SJCRH30 (cell line): ENCODE results near the gene TP53I13. TPM values are rescaled to one million over a fixed set of nuclear protein-coding genes. Genes with fewer than 3 reads are reported as not detected.

Source experiments
- DNase-seq, 2 experiments: peaks; one replicate each; pipeline ENCODE4 v3.0.0-alpha.2; 2015 to 2020
- H3K27ac ChIP-seq: fragments of 250-450 bp; sonication (Bioruptor Pico); 2 replicates; pipeline ENCODE4 v1.5.1; 2020; ENCODE audit warnings: mild to moderate bottlenecking, moderate library complexity
- H3K27me3 ChIP-seq: fragments of 250-450 bp; sonication (Bioruptor Pico); 2 replicates; pipeline ENCODE4 v1.5.1; 2020; ENCODE audit warnings: mild to moderate bottlenecking, moderate library complexity
- H3K36me3 ChIP-seq: fragments of 250-450 bp; sonication (Bioruptor Pico); 2 replicates; pipeline ENCODE4 v1.5.1; 2020; ENCODE audit warnings: mild to moderate bottlenecking, moderate library complexity
- H3K4me1 ChIP-seq: fragments of 250-450 bp; sonication (Bioruptor Pico); 2 replicates; pipeline ENCODE4 v1.5.1; 2020; ENCODE audit warnings: mild to moderate bottlenecking, moderate library complexity
- H3K4me3 ChIP-seq: fragments of 250-450 bp; sonication (Bioruptor Pico); 2 replicates; pipeline ENCODE4 v1.5.1; 2020; ENCODE audit warnings: mild to moderate bottlenecking, moderate library complexity
- H3K9me3 ChIP-seq: fragments of 250-450 bp; sonication (Bioruptor Pico); replicated peaks from 2 replicates; pipeline ENCODE4 v1.5.1; 2020; ENCODE audit warnings: mild to moderate bottlenecking, moderate library complexity
- total RNA-seq: library from RNA; depleted of rRNA; stranded (reverse); fragments of >200 nt; shearing (Covaris generic); gene quantifications from 2 replicates; pipeline ENCODE4 v1.2.3, GENCODE V29; 2014

The TP53I13 gene
- total RNA-seq, 1 experiment from 2014 or later, result 45.0 TPM

DNA sequence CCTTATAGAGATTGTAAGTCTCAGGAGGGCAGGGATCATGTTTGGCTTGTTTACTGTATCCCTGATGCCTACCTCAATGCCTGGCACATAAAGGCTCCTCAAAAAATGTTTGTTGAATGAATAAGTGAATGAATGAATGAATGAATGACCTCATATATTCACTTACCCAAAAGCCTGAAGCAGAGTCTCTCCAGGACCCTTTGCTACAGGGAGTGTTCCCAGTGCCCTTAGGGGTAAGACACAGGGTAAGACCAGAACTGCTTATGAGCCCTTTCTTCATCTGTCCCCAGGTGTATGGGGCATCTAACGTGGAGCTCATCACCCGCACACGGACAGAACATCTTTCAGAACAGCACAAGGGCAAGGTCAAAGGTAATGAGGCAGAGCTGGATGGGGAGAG, 41.9 kb downstream of the TP53I13 start:
- Histone ChIP-seq H3K4me1 (peaks cover 6% of the 10 kb centered on the region), H3K27me3 (no peaks in the 10 kb centered on the region), H3K9me3 (0 out of 2 replicates have a peak, but pooled peaks cover 3% of the 10 kb centered on the region), H3K27ac (no peak overlapping the region), H3K4me3 (no peak overlapping the region), H3K36me3 (peaks cover 15% of the 10 kb centered on the region)
- no peak for DNase-seq

DNA sequence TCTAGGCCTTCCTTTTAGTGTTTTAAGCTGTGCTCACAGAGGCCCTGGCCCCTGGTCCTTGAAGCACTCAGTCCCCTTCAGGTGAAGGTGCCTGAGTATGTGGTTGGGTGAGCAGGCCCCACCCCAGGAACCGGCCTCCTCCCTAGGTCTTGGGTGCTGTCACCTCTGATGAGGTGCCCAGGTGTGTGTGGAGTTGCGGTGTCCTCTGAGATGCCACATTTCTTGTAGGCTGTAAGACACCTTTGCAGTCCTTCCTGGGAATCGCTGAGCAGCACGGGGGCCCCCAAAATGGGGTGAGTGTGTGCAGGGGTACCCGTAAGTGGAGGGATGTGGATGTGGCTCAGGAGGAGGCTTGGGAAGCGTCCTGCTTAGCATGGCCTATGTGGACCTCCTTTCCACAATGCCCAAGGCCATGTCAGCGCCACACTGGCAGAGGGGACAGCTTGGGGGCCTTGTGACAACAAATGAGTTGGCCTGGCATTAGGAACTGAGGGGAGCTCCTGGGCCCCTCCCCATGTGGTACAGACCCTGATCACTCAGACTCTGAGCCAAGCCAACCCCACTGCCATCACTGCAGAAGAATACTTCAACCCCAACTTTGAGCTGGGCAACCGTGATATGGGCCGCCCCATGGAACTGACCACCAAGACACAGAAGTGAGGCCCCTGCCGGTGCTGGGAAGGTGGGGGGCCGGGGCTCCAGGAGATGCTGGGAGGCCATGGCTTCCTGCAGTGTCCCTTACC, 43.0 kb downstream of the TP53I13 start:
- Histone ChIP-seq H3K27me3 (no peaks in the 10 kb centered on the region), H3K4me3 (no peak overlapping the region), H3K27ac (no peak overlapping the region), H3K9me3 (0 out of 2 replicates have a peak, but pooled peaks cover 3% of the 10 kb centered on the region), H3K36me3 (peaks cover 23% of the 10 kb centered on the region), H3K4me1 (peaks cover 6% of the 10 kb centered on the region)
- no peak for DNase-seq

DNA sequence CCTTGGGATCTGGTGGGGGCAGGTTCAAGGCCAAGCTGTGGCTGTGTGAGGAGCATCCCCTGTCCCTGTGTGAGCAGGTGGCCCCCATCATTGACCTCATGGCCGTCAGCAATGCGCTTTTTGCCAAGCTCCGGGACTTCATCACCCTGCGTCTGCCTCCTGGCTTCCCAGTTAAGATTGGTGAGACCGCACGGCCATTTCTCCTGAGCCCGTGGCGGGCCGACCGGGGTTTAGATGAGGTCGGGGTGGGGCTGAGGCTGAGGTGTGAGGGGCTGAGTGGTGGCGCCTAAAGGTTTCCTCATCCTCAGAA, 43.5 kb downstream of the TP53I13 start:
- H3K27me3 ChIP-seq, result no peaks in the 10 kb centered on the region
- no peak for DNase-seq
- peaks cover 26% of the 10 kb centered on the region for H3K36me3 ChIP-seq
- H3K9me3 ChIP-seq, result 0 out of 2 replicates have a peak, but pooled peaks cover 3% of the 10 kb centered on the region
- H3K4me1 ChIP-seq, result peaks cover 6% of the 10 kb centered on the region
- H3K27ac ChIP-seq, result no peak overlapping the region
- no peak overlapping the region for H3K4me3 ChIP-seq

DNA sequence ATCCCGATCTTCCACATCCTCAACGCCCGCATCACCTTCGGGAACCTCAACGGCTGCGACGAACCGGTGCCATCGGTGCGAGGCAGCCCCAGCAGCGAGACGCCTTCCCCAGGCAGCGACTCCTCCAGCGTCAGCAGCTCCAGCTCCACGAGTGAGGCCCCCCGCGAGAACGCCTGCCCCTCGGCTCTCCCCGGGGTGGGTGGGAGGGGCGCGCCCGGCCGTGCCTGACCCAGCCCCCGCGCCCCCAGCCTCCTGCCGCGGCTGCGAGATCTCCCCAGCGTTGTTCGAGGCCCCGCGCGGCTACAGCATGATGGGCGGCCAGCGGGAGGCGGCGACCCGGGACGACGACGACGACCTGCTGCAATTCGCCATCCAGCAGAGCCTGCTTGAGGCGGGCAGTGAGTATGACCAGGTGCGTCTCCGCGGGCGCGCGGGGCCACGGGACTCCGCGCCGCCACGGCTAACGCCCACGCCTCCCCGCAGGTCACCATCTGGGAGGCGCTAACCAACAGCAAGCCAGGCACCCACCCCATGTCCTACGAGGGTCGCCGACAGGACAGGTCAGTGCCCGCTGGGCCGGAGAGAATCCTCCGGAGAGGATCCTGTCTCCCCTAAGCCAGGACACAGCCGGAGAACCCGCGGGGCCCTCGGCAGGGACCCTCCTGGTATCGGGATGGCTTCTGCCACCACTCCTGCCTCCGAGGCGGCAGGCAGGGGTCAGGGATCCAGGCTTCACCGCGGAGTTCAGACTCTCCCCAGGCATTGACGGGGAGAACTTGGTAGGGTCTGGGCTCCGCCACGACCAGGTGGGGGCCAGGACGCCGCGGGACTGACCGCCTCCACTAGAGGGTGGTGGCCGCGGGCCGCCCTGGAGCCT, 44.1 kb downstream of the TP53I13 start:
- no peak overlapping the region for H3K27ac ChIP-seq
- DNase-seq, result no peak
- H3K27me3 ChIP-seq, result no peaks in the 10 kb centered on the region
- 0 out of 2 replicates have a peak, but pooled peaks cover 3% of the 10 kb centered on the region for H3K9me3 ChIP-seq
- H3K4me1 ChIP-seq, result peaks cover 6% of the 10 kb centered on the region
- no peak overlapping the region for H3K4me3 ChIP-seq
- peaks cover 26% of the 10 kb centered on the region for H3K36me3 ChIP-seq

DNA sequence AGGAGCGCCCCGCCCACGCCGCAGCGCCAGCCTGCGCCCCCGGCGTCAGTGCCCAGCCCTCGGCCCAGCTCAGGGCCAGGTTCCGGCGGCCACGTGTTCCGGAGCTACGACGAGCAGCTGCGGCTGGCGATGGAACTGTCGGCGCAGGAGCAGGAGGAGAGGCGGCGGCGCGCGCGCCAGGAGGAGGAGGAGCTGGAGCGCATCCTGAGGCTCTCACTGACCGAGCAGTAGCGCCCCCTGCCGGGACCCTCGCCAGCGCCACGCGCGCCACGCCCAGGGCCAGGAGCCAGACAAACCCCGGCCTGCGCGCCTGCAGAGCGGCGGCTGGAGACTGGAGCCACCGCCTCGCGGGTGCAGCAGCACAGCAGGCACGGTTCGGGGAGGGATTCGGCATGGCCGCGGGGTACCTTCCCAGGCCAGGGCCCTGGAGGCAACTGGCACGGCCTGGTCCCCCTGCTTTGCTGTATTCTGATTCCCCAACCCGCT, 44.9 kb downstream of the TP53I13 start:
- H3K27me3 ChIP-seq, result no peaks in the 10 kb centered on the region
- DNase-seq, result no peak

DNA sequence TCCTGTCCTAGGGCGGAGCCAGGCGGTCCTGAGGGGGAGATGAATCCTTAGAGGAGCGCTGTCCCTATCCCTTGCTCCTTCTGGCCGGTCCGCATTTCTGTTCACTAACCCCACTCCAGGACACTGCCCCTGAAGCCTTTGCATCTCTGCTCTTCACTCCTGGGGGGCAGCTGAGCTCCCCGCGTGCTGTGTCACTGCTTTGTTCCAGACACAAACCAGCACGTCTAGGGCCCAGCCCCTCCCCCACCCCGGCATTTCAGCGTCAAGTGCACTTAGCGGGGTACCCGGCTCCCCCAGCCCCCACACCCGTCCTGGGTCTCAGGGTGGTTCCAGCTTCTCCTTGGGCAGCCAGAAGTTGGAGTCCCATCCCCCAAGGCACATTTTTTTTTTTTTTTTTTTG, 45.4 kb downstream of the TP53I13 start:
- no peak overlapping the region for H3K27ac ChIP-seq
- H3K36me3 ChIP-seq, result peaks cover 26% of the 10 kb centered on the region
- no peaks in the 10 kb centered on the region for H3K27me3 ChIP-seq
- H3K4me3 ChIP-seq, result no peak overlapping the region
- 0 out of 2 replicates have a peak, but pooled peaks cover 3% of the 10 kb centered on the region for H3K9me3 ChIP-seq
- DNase-seq, result no peak
- peaks cover 3% of the 10 kb centered on the region for H3K4me1 ChIP-seq

More for the DNA sequence above, 44.9 kb downstream of the TP53I13 start:
- Histone ChIP-seq H3K4me1 (peaks cover 6% of the 10 kb centered on the region), H3K36me3 (peaks cover 26% of the 10 kb centered on the region), H3K4me3 (no peak overlapping the region), H3K9me3 (0 out of 2 replicates have a peak, but pooled peaks cover 3% of the 10 kb centered on the region), H3K27ac (no peak overlapping the region)

DNA sequence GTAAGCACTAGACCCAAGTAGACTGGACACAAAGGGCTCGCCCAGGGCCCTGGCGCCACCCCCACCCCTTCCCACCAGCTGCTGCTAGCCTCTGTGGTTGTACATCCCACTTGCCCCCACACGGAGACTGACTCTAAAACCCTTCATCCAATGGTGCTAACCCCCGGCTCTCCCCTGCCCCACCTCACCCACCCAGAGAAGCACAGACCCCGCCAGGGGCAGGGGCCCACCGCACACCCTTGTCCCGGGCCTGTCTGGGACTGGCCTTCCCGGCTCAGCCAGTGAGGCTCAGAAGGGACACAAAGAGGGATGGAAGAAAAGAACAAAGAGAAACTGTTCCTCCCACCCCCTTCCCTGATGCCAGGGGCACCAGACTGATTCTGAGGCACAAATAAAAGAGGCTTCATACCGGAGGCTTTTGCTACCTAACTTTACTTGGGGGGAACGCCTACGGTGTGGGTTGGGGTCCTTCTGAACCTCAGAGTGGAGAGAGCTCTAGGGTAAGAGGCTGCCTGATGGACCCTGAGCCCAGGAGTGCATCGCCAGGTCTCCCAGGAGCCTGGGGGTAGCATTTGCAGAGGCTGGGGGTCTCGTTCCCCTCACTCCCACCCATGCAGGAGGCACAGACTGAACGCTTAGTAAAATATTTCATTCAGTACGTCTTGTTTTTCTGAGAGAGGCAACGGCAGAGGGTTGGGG, 46.0 kb downstream of the TP53I13 start:
- peaks cover 26% of the 10 kb centered on the region for H3K36me3 ChIP-seq
- DNase-seq, result no peak
- no peak overlapping the region for H3K27ac ChIP-seq
- H3K4me3 ChIP-seq, result no peak overlapping the region
- H3K9me3 ChIP-seq, result 0 out of 2 replicates have a peak, but pooled peaks cover 3% of the 10 kb centered on the region
- 0 out of 2 replicates have a peak, but pooled peaks cover under 1% of the 10 kb centered on the region for H3K4me1 ChIP-seq
- no peaks in the 10 kb centered on the region for H3K27me3 ChIP-seq

DNA sequence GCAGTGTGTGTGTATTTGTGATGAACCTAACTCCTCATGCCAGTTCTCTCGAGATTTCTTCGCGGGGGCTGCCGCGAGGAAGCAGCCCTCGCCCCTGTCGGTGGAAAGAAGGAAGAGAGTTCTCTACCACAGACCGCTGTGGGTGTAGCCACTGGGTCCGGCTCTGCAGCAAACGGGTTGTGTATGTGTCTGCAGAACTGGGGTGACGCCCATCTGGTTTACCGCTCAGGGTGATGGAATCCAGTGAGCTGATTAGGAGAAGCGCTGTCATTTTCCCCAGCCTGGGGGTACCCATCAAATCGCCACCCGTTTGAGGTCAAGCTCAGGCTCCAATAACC, 46.5 kb downstream of the TP53I13 start:
- H3K4me1 ChIP-seq, result peaks cover 5% of the 10 kb centered on the region; the same call in 1 of the 2 replicates
- peaks cover 26% of the 10 kb centered on the region for H3K36me3 ChIP-seq
- 0 out of 2 replicates have a peak, but pooled peaks cover 3% of the 10 kb centered on the region for H3K9me3 ChIP-seq
- no peak overlapping the region for H3K27ac ChIP-seq
- no peaks in the 10 kb centered on the region for H3K27me3 ChIP-seq
- no peak overlapping the region for H3K4me3 ChIP-seq
- no peak for DNase-seq

DNA sequence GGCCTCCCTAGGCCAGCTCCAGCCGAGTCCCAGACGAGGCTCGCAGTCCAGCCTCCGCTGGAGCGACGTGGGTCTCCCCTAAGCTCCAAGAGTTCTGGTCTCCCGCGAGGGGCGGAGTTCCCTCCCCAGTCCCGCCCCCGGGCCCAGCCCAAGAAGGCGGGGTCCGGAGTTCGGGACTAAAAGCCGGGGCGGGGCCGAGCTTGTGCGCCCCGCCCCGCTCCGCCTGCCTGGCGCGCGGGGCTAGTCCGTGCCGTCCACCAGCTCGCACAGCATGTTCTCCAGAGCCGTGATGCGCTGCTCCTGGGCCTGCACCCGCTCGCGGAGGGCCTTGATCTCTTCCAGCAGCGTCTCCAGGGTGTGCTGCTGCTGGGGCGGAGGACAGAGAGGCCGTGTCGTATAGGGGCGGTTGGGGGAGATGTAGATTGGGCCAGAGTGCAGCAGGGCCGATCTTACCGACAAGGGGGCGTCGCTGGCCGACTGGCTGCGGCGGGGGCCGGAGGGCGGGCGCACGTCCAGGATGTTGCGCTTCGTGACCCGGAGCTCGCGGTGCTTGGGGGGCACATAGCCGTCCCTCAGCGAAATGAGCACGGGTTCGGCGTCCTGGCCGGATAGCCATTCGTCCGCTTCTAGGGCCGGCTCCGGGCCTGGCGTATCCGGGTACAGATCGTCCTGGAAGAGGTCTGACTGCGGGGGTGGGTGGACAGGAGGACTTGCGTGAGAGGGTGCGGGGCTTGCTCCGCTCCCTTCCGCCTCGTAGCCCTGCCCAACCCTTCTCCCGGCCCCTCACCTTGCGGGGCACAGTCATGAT, 47.2 kb downstream of the TP53I13 start:
- Histone ChIP-seq H3K4me1 (peaks cover 12% of the 10 kb centered on the region), H3K9me3 (0 out of 2 replicates have a peak, but pooled peaks cover 3% of the 10 kb centered on the region), H3K4me3 (no peak overlapping the region), H3K27me3 (no peaks in the 10 kb centered on the region), H3K36me3 (peaks cover 26% of the 10 kb centered on the region), H3K27ac (no peak overlapping the region)
- no peak for DNase-seq

DNA sequence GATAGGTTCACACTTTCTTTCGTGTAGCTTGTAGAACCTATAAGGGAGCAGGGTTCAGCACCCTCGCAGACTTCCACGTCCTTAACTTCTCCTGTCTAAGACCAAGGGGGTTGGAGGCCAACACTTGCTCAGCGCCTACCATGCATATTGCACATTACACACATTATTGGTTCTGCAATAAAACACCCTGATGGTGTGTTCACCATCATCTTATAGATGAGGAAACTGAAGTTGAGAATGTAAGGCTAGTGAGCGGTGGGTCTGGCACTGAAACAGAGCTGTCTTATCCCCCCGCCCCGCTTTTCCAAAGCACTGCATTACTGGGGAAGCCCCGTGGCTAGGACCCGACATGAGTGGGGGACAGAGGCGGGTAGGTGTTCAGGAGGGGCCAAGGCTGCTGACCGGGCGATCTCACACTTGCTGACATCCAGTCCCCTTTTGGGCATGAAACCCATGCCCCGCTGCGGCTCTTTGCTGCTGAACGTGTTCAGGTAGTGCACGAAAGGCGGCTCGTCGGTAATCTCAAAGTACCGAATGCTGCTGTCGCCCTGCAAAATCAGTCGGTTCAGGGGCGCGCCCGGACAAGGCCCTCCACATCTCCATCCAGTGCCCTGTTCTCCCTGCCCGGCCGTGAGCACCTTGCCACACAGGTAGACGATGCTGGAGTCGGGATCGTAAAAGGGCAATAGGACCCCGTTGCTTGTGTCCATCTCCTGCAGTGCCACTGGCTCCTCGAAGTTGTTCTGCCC, 48.0 kb downstream of the TP53I13 start:
- no peak overlapping the region for H3K4me3 ChIP-seq
- H3K27ac ChIP-seq, result no peak overlapping the region
- H3K36me3 ChIP-seq, result peaks cover 26% of the 10 kb centered on the region
- H3K9me3 ChIP-seq, result 0 out of 2 replicates have a peak, but pooled peaks cover 3% of the 10 kb centered on the region
- H3K27me3 ChIP-seq, result no peaks in the 10 kb centered on the region
- H3K4me1 ChIP-seq, result peaks cover 19% of the 10 kb centered on the region
- no peak for DNase-seq

DNA sequence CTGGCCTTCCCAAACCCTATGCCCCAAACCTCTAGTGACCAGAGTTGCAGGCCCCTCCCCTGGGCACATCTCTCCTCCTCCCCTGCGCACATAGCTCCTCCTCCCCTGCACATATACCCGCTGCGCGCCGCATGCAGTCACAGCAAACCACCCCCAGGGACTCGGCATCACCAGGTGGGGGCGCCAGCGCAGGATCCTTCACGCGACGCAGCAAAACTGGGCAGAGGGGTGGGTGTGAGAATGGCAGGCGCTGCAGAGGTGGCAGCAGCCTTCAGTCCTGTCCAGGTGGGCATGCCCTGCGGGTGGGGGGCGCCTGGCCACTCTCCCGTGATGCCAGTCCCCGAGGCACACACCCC, 48.6 kb downstream of the TP53I13 start:
- DNase-seq, result no peak
- Histone ChIP-seq H3K9me3 (0 out of 2 replicates have a peak, but pooled peaks cover 3% of the 10 kb centered on the region), H3K36me3 (peaks cover 26% of the 10 kb centered on the region), H3K27me3 (no peaks in the 10 kb centered on the region), H3K4me3 (no peak overlapping the region), H3K27ac (no peak overlapping the region), H3K4me1 (peaks cover 22% of the 10 kb centered on the region)

DNA sequence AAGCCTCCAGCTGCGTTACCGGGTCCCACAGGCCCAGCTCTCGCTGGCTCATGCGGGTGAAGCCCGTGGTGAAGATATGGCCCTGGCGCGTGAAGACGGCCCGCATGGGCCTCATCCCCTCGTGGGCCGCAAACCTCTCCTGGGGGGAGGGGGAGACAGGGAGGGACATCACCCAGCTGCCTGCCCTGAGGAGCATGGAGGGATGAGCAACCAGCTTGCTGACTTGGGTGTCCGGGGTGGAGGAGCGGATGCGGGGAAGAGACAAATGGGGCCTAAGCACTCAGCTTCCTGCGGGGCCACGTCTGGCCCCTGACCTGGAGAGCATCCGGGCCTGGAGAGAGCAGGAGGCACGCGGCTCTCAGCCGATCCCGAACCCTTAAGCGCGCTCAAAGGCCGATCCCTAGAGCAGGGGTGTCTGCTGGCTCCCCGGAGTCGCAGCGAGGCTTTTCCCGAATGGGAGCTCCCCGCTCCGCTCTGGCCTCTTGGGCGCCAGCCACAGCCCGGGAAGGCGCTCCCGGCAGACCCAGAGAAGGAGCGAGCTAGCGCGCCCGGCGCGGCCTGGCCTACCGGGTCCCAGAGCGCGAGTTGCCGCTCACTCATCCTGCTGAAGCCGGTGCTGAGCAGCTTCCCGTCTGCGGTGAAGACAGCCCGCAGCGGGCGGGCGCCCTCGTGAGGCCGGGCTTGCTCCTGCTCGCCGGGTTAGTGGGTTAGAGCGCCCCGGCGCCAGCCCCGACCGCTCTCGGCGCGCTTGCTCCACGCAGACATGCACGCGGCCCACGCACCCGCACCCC, 49.2 kb downstream of the TP53I13 start:
- Histone ChIP-seq H3K4me1 (peaks cover 22% of the 10 kb centered on the region), H3K27ac (no peak overlapping the region), H3K4me3 (no peak overlapping the region)

More for the DNA sequence above, 49.2 kb downstream of the TP53I13 start:
- DNase-seq, result no peak
- Histone ChIP-seq H3K36me3 (peaks cover 26% of the 10 kb centered on the region), H3K9me3 (0 out of 2 replicates have a peak, but pooled peaks cover 2% of the 10 kb centered on the region), H3K27me3 (no peaks in the 10 kb centered on the region)
